Brain microvascular endothelial cell (primary cell): ENCODE measurements around the gene BID.

Experiments
- DNase-seq: peaks from one replicate; pipeline ENCODE4 v3.0.0-alpha.2; 2020
- H3K27ac ChIP-seq: fragments of 250-450 bp; sonication (Bioruptor Pico); 2 replicates; pipeline ENCODE4 v1.5.1; 2020; ENCODE audit warnings: mild to moderate bottlenecking, moderate library complexity
- H3K27me3 ChIP-seq: fragments of 250-450 bp; sonication (Bioruptor Pico); replicated peaks from 2 replicates; pipeline ENCODE4 v1.5.1; 2020; ENCODE audit warnings: mild to moderate bottlenecking
- H3K36me3 ChIP-seq: fragments of 250-450 bp; sonication (Bioruptor Pico); replicated peaks from 2 replicates; pipeline ENCODE4 v1.5.1; 2020; ENCODE audit warnings: mild to moderate bottlenecking
- H3K4me3 ChIP-seq: 2 replicates; pipeline ENCODE4 v1.5.1; 2011; ENCODE audit warnings: low read depth, mild to moderate bottlenecking, control low read depth, low read length, moderate library complexity
- in situ Hi-C: cut with HindIII; loops from 2 replicates; pipeline ENCODE4 v1.10.0; 2017; ENCODE audit warnings: low sequenced_read_pairs, low pct_ligation_motif_present
- TF ChIP-seq, protein P1 (sequence below): IDR thresholded peaks from 2 replicates; pipeline ENCODE4 v1.5.1; 2011; ENCODE audit warnings: low read depth, mild to moderate bottlenecking, moderate library complexity, low read length, control low read depth, inconsistent platforms; ENCODE audit errors: missing control alignments

Gene BID

GRCh38 chr22:17807578-17808410, 33.5 kb upstream of the BID start:
- Histone ChIP-seq H3K27me3 (no peaks in the 10 kb centered on the region), H3K36me3 (peaks cover 4% of the 10 kb centered on the region), H3K27ac (no peak overlapping the region), H3K4me3 (no peak overlapping the region)
- in situ Hi-C loops = no loop called here
- no peak for DNase-seq
- TF ChIP-seq, protein P1, sequence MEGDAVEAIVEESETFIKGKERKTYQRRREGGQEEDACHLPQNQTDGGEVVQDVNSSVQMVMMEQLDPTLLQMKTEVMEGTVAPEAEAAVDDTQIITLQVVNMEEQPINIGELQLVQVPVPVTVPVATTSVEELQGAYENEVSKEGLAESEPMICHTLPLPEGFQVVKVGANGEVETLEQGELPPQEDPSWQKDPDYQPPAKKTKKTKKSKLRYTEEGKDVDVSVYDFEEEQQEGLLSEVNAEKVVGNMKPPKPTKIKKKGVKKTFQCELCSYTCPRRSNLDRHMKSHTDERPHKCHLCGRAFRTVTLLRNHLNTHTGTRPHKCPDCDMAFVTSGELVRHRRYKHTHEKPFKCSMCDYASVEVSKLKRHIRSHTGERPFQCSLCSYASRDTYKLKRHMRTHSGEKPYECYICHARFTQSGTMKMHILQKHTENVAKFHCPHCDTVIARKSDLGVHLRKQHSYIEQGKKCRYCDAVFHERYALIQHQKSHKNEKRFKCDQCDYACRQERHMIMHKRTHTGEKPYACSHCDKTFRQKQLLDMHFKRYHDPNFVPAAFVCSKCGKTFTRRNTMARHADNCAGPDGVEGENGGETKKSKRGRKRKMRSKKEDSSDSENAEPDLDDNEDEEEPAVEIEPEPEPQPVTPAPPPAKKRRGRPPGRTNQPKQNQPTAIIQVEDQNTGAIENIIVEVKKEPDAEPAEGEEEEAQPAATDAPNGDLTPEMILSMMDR = no peak

DNA sequence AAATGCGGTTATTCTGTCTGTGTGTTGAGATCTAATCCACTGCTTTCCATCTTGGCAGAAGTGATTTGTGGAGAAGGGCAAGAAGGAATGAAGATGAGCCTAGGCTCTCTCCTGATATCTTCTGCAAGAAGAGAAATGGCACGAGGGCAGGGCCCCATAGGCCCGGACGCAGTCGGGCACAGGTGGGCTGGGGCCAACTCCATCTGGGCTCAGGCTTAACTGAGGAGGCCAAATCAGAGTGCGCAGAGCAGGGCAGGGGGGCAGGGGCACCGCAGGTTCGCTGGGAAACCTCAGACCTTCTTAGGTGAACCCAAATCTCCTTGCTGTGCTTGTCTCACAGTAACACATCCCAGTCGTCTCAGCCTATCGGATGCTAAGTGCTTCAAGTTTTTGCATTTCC, 32.8 kb upstream of the BID start:
- TF ChIP-seq, protein P1 = no peak
- H3K27me3 ChIP-seq = no peaks in the 10 kb centered on the region
- H3K36me3 ChIP-seq = peaks cover 4% of the 10 kb centered on the region
- H3K27ac ChIP-seq = no peak overlapping the region
- in situ Hi-C loops = no loop called here
- DNase-seq = no peak
- H3K4me3 ChIP-seq = no peak overlapping the region

- Histone ChIP-seq H3K27me3 (no peaks in the 10 kb centered on the region), H3K27ac (no peak overlapping the region), H3K36me3 (peaks cover 4% of the 10 kb centered on the region), H3K4me3 (no peak overlapping the region)
- DNase-seq = no peak
- in situ Hi-C loops = no loop called here
- TF ChIP-seq, protein P1 = no peak
Measured at GRCh38 chr22:17806437-17806836, 32.2 kb upstream of the BID start.

DNA sequence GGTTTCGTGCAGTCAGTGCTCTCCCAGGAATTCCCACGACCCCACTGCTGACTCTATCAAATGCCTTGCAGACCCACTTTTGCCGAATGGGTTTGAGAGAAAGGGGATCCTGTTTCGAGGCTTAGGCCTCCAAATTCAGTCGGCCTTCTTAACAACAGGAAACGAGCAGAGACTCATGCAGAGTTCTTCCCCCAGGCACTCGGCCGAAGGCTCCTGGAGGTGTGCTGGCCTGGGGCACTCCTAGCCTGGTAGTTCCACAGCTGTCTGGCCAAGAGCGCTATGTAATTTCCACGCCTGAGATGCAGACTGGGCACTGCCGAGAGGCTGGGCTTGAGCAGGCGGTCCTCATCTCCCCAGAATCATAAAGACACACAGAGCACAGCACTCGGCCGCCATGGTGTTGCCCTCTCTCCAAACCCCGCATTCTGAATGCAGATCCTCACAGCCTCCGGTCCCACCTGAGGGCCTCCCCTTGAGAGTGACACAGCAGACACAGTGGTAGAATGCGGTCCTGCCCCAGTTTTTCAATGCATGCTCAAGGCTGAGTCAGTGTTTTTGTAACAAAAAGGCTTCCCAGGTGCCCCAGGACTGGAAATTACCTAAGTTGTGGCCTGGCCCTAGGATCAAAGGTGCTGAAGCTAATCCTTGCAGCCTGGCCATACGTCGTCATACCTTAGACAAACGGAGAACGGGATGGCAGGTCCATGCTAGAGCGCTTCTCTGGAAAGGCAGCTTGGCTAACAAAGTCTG, 30.2 kb upstream of the BID start:
- Histone ChIP-seq H3K27ac (no peak overlapping the region), H3K27me3 (no peaks in the 10 kb centered on the region), H3K36me3 (peaks cover 4% of the 10 kb centered on the region), H3K4me3 (no peak overlapping the region)
- TF ChIP-seq, protein P1 = no peak
- DNase-seq = no peak
- in situ Hi-C loops = no loop called here

DNA sequence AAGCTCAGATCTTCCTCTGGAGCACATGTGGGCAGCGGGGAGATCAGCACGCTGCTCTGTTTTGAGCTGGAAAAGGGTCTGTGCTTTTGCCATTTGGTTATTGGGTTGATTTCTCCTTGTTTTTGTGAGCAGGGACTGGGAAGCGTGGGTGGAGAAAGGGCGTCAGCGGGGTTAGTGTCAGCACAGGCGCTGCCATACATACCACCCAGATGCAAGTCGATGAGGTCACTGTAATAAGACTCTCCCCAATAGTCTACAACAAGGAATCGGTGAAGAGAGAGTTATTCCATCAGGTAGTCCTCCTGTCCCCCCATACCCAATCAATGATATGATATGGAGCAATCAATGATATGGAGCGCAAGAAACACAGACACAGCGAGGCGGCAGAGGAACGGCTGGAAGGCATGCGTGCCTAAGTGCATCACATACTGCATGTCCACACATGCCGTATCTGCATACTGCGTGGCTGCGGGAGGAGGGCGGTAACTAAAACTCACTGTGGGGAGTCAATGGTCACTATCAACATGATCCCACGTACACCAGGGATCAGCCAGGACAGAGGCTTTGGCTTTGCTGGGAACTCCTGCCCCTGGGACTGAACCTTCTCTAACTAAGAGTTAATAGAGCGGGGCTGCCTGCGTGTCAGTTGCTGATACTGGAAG, 29.5 kb upstream of the BID start:
- no peak for DNase-seq
- Histone ChIP-seq H3K27me3 (no peaks in the 10 kb centered on the region), H3K27ac (no peak overlapping the region), H3K4me3 (no peak overlapping the region), H3K36me3 (peaks cover 4% of the 10 kb centered on the region)
- in situ Hi-C loops = no loop called here
- TF ChIP-seq, protein P1 = no peak
